Neural progenitor cell (in vitro differentiated cells): ENCODE measurements around the gene SCN2A.

Experiments
- CTCF ChIP-seq: fragments of 200-600 bp; sonication (generic); IDR thresholded peaks from 2 replicates; pipeline ENCODE4 v1.5.1; 2017; ENCODE audit warnings: antibody characterized with exemption, mild to moderate bottlenecking
- EZH2 ChIP-seq: fragments of 200-600 bp; sonication (generic); IDR thresholded peaks from 2 replicates; pipeline ENCODE4 v1.6.1; 2017; ENCODE audit warnings: antibody characterized with exemption, mild to moderate bottlenecking, moderate library complexity

DNA sequence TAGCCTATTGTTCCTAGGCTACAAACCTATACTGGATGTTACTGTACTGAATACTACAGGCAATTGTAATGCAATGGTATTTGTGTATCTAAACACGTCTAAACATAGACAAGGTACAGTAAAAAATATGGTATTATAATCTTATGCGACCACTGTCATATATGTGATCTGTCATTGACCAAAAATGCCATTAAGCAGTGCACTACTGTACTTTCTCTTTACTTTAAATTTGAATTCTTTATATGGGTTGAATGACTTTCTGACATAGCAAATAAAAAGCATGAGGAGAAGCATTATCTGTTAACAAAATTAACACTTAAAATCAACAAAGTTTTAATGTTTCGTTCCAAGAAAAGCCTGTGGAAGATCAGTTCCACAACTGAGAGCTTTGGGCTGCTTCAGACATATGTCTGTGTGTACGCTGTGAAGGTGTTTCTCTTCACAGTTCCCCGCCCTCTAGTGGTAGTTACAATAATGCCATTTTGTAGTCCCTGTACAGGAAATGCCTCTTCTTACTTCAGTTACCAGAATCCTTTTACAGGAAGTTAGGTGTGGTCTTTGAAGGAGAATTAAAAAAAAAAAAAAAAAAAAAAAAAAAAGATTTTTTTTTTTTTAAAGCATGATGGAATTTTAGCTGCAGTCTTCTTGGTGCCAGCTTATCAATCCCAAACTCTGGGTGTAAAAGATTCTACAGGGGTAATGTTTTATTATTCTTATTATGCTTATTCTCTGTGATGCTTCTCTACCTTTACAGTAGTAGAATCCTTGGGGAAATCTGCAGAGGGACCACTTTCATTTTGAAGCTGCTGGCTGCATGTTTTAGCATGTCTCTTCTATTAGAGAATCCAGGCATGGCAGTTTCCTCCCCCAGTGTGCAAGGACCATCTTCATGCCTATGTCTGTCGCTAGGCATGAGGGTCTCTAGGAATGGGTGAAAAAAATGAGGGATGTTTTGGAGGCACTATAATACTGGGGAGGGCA is 54.5 kb downstream of the SCN2A start:
- TF ChIP-seq CTCF (peak; percentile 78), EZH2 (no peak)
